ENCODE measurements around the gene GNPAT.

GRCh38 chr1:231193710-231194340 is 47.2 kb upstream of the GNPAT start:
- TF ChIP-seq MTA2 (IDR thresholded peaks at IDR 0.05; ENCODE audit: low read depth) (no peak), CREM (IDR thresholded peaks at IDR 0.05; ENCODE audit: low read depth) (no peak), CTCF (IDR thresholded peaks at IDR 0.05 in 2 of 3, conservative IDR thresholded peaks at IDR 0.05 in 1 of 3; ENCODE audit: control insufficient read depth in 2 of 3, extremely low read depth in 1 of 3, insufficient read depth in 1 of 3, low read depth in 3 of 3, low read length in 3 of 3) (no peak), POLR2AphosphoS2 (IDR thresholded peaks at IDR 0.05; ENCODE audit: low read depth, low read length) (no peak), POLR2A (IDR thresholded peaks at IDR 0.05; ENCODE audit: low read depth, low read length) (no peak), NFYB (IDR thresholded peaks at IDR 0.05; ENCODE audit: insufficient read depth, low read depth, low read length) (no peak), EGR1 (IDR thresholded peaks at IDR 0.05; ENCODE audit: borderline replicate concordance in 1 of 2, low read depth in 2 of 2, low read length in 2 of 2) (no peak), EP300 (IDR thresholded peaks at IDR 0.05; ENCODE audit: borderline replicate concordance in 1 of 2, control insufficient read depth in 1 of 2, low read depth in 2 of 2, low read length in 2 of 2) (no peak), IKZF1 (conservative IDR thresholded peaks at IDR 0.05) (no peak)

Measured in GM12878 (cell line).